ENCODE results near the gene CALY.

The CALY gene

GRCh38 chr10:133362846-133363245 is 26.1 kb upstream of the CALY start:
- no peaks in the 10 kb centered on the region for H3K9me3 ChIP-seq (ENCODE audit: insufficient read depth, low read depth, low read length)
- no peaks in the 10 kb centered on the region for H3K79me2 ChIP-seq (ENCODE audit: insufficient read depth, low read length)
- TF ChIP-seq CTCF (conservative IDR thresholded peaks at IDR 0.05; ENCODE audit: low read length) (no peak), EZH2phosphoT487 (IDR thresholded peaks at IDR 0.05; ENCODE audit: borderline replicate concordance) (no peak)
- no peaks in the 10 kb centered on the region for H4K20me1 ChIP-seq (ENCODE audit: insufficient read depth, low read length, poor library complexity, severe bottlenecking)
- H3K9ac ChIP-seq (ENCODE audit: low read depth, low read length, poor library complexity, severe bottlenecking), result no peak overlapping the region
- H3K36me3 ChIP-seq (ENCODE audit: insufficient read depth, low read length), result peaks cover 14% of the 10 kb centered on the region; the same call in 1 of the 2 replicates
- H2AFZ ChIP-seq (ENCODE audit: low read length), result no peak overlapping the region
- H3K9me2 ChIP-seq (replicated peaks; ENCODE audit: low read depth, low read length), result no peaks in the 10 kb centered on the region
- no peaks in the 10 kb centered on the region for H3K27me3 ChIP-seq (ENCODE audit: insufficient read depth, low read length, poor library complexity, severe bottlenecking)
- no peaks in the 10 kb centered on the region for H3K4me1 ChIP-seq (ENCODE audit: insufficient read depth, low read length, poor library complexity, severe bottlenecking)
- H3F3A ChIP-seq (ENCODE audit: low read depth), result peaks cover 3% of the 10 kb centered on the region; the same call in 1 of the 2 replicates
- H3K4me3 ChIP-seq (ENCODE audit: low read length, poor library complexity, severe bottlenecking), result no peak overlapping the region
- H3K4me2 ChIP-seq (ENCODE audit: low read depth, low read length, poor library complexity, severe bottlenecking), result no peak overlapping the region

GRCh38 chr10:133361773-133362441 is 25.2 kb upstream of the CALY start:
- no peaks in the 10 kb centered on the region for H3K4me1 ChIP-seq (ENCODE audit: insufficient read depth, low read length, poor library complexity, severe bottlenecking)
- no peak overlapping the region for H2AFZ ChIP-seq (ENCODE audit: low read length)
- no peak overlapping the region for H3K4me3 ChIP-seq (ENCODE audit: low read length, poor library complexity, severe bottlenecking)
- no peaks in the 10 kb centered on the region for H3K9me3 ChIP-seq (ENCODE audit: insufficient read depth, low read depth, low read length)
- peaks cover 14% of the 10 kb centered on the region; the same call in 1 of the 2 replicates for H3K36me3 ChIP-seq (ENCODE audit: insufficient read depth, low read length)
- H3K4me2 ChIP-seq (ENCODE audit: low read depth, low read length, poor library complexity, severe bottlenecking), result no peak overlapping the region
- no peaks in the 10 kb centered on the region for H4K20me1 ChIP-seq (ENCODE audit: insufficient read depth, low read length, poor library complexity, severe bottlenecking)
- H3K79me2 ChIP-seq (ENCODE audit: insufficient read depth, low read length), result no peaks in the 10 kb centered on the region
- H3F3A ChIP-seq (ENCODE audit: low read depth), result peaks cover 3% of the 10 kb centered on the region; the same call in 1 of the 2 replicates
- H3K9ac ChIP-seq (ENCODE audit: low read depth, low read length, poor library complexity, severe bottlenecking), result no peak overlapping the region
- H3K9me2 ChIP-seq (replicated peaks; ENCODE audit: low read depth, low read length), result no peaks in the 10 kb centered on the region
- TF ChIP-seq EZH2phosphoT487 (IDR thresholded peaks at IDR 0.05; ENCODE audit: borderline replicate concordance) (no peak), CTCF (conservative IDR thresholded peaks at IDR 0.05; ENCODE audit: low read length) (no peak)
- H3K27me3 ChIP-seq (ENCODE audit: insufficient read depth, low read length, poor library complexity, severe bottlenecking), result no peaks in the 10 kb centered on the region

GRCh38 chr10:133361227-133361626 is 24.5 kb upstream of the CALY start:
- Histone ChIP-seq H3K4me2 (ENCODE audit: low read depth, low read length, poor library complexity, severe bottlenecking) (no peak overlapping the region), H3K79me2 (ENCODE audit: insufficient read depth, low read length) (no peaks in the 10 kb centered on the region), H3K27me3 (ENCODE audit: insufficient read depth, low read length, poor library complexity, severe bottlenecking) (no peaks in the 10 kb centered on the region), H3K4me3 (ENCODE audit: low read length, poor library complexity, severe bottlenecking) (no peak overlapping the region), H3K4me1 (ENCODE audit: insufficient read depth, low read length, poor library complexity, severe bottlenecking) (no peaks in the 10 kb centered on the region), H3K9me2 (replicated peaks; ENCODE audit: low read depth, low read length) (no peaks in the 10 kb centered on the region), H3F3A (ENCODE audit: low read depth) (peaks cover 3% of the 10 kb centered on the region; the same call in 1 of the 2 replicates), H2AFZ (ENCODE audit: low read length) (no peak overlapping the region), H4K20me1 (ENCODE audit: insufficient read depth, low read length, poor library complexity, severe bottlenecking) (no peaks in the 10 kb centered on the region), H3K9me3 (ENCODE audit: insufficient read depth, low read depth, low read length) (no peaks in the 10 kb centered on the region), H3K36me3 (ENCODE audit: insufficient read depth, low read length) (peaks cover 14% of the 10 kb centered on the region; the same call in 1 of the 2 replicates), H3K9ac (ENCODE audit: low read depth, low read length, poor library complexity, severe bottlenecking) (no peak overlapping the region)
- no peak for TF ChIP-seq CTCF (conservative IDR thresholded peaks at IDR 0.05; ENCODE audit: low read length)
- TF ChIP-seq EZH2phosphoT487 (IDR thresholded peaks at IDR 0.05; ENCODE audit: borderline replicate concordance), result no peak

Measured in Loucy (cell line).